ENCODE data around the gene OR6C74.

Gene OR6C74

DNA sequence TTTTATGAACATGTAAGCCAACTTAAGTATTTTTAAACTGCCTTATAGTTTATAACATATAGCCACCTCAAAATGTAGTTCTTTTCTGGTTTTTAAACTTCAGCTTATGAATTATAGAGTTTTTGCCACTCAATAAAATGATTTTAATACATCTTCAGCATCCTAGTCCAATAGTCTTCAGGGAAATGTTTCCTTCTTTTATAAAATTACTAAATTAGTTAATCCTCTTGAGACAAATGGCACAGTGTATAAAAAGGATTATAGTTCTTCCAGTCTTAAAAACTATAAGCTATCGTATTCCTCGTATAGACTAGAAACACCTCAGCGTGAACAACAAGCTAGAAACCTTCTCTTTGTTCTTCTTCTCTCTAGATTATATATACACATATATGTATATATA is at the start of gene OR6C74:
Gene OR6C74 (plus strand): TSS at position 301 of the 400 bp plus-strand sequence. CDS start 2,679 bp downstream, outside the sequence.
- DNase-seq, result no peak

GRCh38 chr12:55220725-55221124 is 23.7 kb upstream of the OR6C74 start, which contains the start of gene OR10A7:
OR10A7 (plus strand) TSS chr12:55221025; CDS start chr12:55221025, 0 bp downstream.
- DNase-seq, result no peak

DNA sequence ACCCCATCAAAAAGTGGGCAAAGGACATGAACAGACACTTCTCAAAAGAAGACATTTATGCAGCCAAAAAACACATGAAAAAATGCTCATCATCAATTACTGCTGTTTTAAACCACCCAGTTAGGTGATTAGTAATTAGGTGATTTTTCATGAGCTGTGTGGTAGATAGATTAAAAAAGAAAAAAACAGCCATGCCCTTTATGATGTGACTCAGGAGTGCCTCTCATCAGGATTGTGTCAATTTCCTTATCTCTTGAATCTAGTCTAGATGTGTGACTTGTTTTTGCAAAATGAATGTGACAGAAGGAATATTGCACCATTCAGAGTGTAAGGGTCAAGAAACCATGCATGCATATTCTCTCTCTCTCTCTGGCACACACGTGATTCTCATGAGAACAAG is 17.9 kb upstream of the OR6C74 start:
- no peak for DNase-seq

DNA sequence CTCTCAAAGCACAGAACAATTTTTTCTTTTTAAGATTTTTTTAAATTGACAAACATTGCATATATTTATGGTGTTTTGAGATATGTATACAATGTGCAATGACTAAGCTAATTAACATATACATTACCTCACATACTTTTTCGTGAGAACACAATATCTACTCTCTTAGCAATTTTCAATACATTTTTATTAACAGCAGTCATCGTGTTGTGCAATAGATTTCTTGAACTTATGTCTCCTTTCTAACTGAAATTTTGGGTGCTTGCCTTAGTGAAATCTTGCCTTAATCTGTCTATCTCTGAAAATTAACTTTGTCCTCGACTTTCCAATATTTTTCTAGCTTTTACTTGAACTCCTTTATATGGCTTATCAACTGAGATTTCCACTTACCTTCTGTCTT is 16.8 kb upstream of the OR6C74 start:
- no peak for DNase-seq

DNA sequence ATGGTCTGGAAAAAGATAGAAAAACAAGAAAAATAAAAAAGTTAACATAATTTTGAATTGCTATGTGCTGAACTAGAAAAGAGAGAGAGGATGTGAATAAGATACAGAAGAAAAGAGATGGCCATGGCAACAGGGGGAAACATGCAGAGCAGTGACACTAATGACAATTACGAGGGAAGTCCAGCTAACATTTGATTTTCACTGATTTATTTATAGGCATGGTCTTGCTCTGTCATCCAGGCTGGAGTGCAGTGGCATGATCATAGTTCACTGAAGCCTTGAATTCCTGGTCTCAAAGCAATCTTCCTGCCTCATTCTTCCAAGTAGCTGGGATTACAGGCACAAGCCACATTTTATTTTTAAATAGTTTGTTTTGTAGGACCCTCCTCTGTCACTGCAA is 1.8 kb downstream of the OR6C74 start:
- no peak for DNase-seq

- DNase-seq, result no peak
Measured at GRCh38 chr12:55250944-55251343, 6.5 kb downstream of the OR6C74 start.

- DNase-seq, result no peak
Measured at GRCh38 chr12:55253281-55253680, 8.9 kb downstream of the OR6C74 start.

GRCh38 chr12:55256831-55257230 is 12.4 kb downstream of the OR6C74 start:
- DNase-seq, result no peak

- no peak for DNase-seq
Measured at GRCh38 chr12:55258303-55258702, 13.9 kb downstream of the OR6C74 start.

DNA sequence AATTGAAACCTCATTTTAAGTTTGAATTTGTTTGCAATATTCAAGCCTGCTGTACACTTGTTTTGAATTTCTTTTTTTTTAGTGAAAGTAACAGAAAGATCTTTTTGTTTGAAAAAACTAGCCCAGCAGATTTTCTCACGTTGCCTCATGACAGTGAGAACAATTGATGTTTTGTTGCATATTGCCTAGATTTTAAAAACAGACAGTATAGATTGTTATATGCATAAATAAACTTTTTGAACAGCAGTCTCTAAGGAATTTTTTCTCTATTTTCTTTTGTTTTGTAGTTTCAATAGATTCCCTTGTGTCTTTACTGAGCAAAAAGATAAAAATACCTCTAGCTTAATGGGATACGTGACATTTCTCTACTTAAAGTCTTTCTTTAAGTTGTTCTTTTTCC is 36.6 kb downstream of the OR6C74 start:
- DNase-seq, result no peak

GRCh38 chr12:55289999-55290398 is 45.6 kb downstream of the OR6C74 start:
- no peak for DNase-seq
